Smooth muscle cell (in vitro differentiated cells): ENCODE results near the gene ZNF277. TPM values are rescaled to one million over a fixed set of nuclear protein-coding genes. Genes with fewer than 3 reads are reported as not detected.

Experiments
- DNase-seq: peaks from one replicate; lab custom pipeline; 2025; ENCODE audit not compliant: unreplicated experiment; lab: John Stamatoyannopoulos, UW
- H2AFZ ChIP-seq: fragments of 200-600 bp; sonication (generic); 2 replicates; pipeline ENCODE4 v1.6.0; 2016; ENCODE audit warnings: antibody characterized with exemption, low read depth, mild to moderate bottlenecking
- H3F3A ChIP-seq: fragments of 200-600 bp; sonication (generic); 2 replicates; pipeline ENCODE4 v1.6.0; 2017; ENCODE audit warnings: antibody characterized with exemption, low read depth
- H3K27ac ChIP-seq: fragments of 200-600 bp; sonication (generic); 2 replicates; pipeline ENCODE4 v1.5.1; 2016; ENCODE audit warnings: low read depth, mild to moderate bottlenecking
- H3K27me3 ChIP-seq: fragments of 200-600 bp; sonication (generic); 2 replicates; pipeline ENCODE4 v1.6.1; 2016; ENCODE audit warnings: low read depth, mild to moderate bottlenecking
- H3K36me3 ChIP-seq: fragments of 200-600 bp; sonication (generic); 2 replicates; pipeline ENCODE4 v1.5.1; 2016; ENCODE audit warnings: low read depth
- H3K4me1 ChIP-seq: fragments of 200-600 bp; sonication (generic); 2 replicates; pipeline ENCODE4 v1.5.1; 2016; ENCODE audit warnings: low read depth
- H3K4me2 ChIP-seq: fragments of 200-600 bp; sonication (generic); 2 replicates; pipeline ENCODE4 v1.6.0; 2016; ENCODE audit warnings: mild to moderate bottlenecking
- H3K4me3 ChIP-seq: fragments of 200-600 bp; sonication (generic); 2 replicates; pipeline ENCODE4 v1.5.1; 2016; ENCODE audit warnings: mild to moderate bottlenecking
- H3K79me2 ChIP-seq: fragments of 200-600 bp; sonication (generic); 2 replicates; pipeline ENCODE4 v1.6.0; 2016; ENCODE audit warnings: low read depth, mild to moderate bottlenecking
- H3K9ac ChIP-seq: fragments of 200-600 bp; sonication (generic); 2 replicates; pipeline ENCODE4 v1.6.0; 2016; ENCODE audit warnings: low read depth
- H3K9me3 ChIP-seq: fragments of 200-600 bp; sonication (generic); replicated peaks from 2 replicates; pipeline ENCODE4 v1.5.1; 2016; ENCODE audit warnings: low read depth
- H4K20me1 ChIP-seq: fragments of 200-600 bp; sonication (generic); 2 replicates; pipeline ENCODE4 v1.6.0; 2016; ENCODE audit warnings: low read depth
- CTCF ChIP-seq: fragments of 200-600 bp; sonication (generic); IDR thresholded peaks from 2 replicates; pipeline ENCODE4 v1.5.1; 2017; ENCODE audit warnings: borderline replicate concordance, mild to moderate bottlenecking, antibody characterized with exemption; ENCODE audit not compliant: insufficient read depth, poor library complexity, severe bottlenecking
- WGBS: methylation state at CpG from one replicate; pipeline ENCODE4 v1.1.7; 2016; ENCODE audit warnings: low lambda C conversion rate; 5-methylcytosine and 5-hydroxymethylcytosine counted together
- polyA plus RNA-seq: library from polyadenylated mRNA; unstranded; fragments of >200 nt; fragmentation: Nextera tagmentation; extraction: Ambion mirVana; gene quantifications from 2 replicates; pipeline ENCODE4 v1.2.1, GENCODE V29; 2016
- total RNA-seq: library from RNA; depleted of rRNA; stranded (reverse); fragments of >200 nt; gene quantifications from 2 replicates; pipeline ENCODE4 v1.2.3, GENCODE V29; 2014

ZNF277 gene
- total and polyA plus RNA-seq, 2 experiments from 2014 or later: 8.4 to 28.0 TPM

GRCh38 chr7:112192236-112193154 is 14.0 kb upstream of the ZNF277 start:
- no peak overlapping the region for H3K4me3 ChIP-seq
- H2AFZ ChIP-seq: no peak overlapping the region
- H3K4me1 ChIP-seq: no peaks in the 10 kb centered on the region
- no peak overlapping the region for H3K4me2 ChIP-seq
- 72% methylated on average over 4 of the region's 4 CpGs for WGBS
- peaks cover 37% of the 10 kb centered on the region for H4K20me1 ChIP-seq
- DNase-seq: no peak
- H3K79me2 ChIP-seq: peaks cover 46% of the 10 kb centered on the region
- no peaks in the 10 kb centered on the region for H3F3A ChIP-seq
- H3K36me3 ChIP-seq: no peaks in the 10 kb centered on the region
- no peaks in the 10 kb centered on the region for H3K27me3 ChIP-seq
- H3K9ac ChIP-seq: no peak overlapping the region
- TF ChIP-seq CTCF: no peak
- H3K9me3 ChIP-seq: no peaks in the 10 kb centered on the region
- no peak overlapping the region for H3K27ac ChIP-seq

- no peak overlapping the region for H3K4me2 ChIP-seq
- peaks cover 36% of the 10 kb centered on the region for H4K20me1 ChIP-seq
- no peak overlapping the region for H2AFZ ChIP-seq
- no peak overlapping the region for H3K27ac ChIP-seq
- H3K9ac ChIP-seq: no peak overlapping the region
- no peak overlapping the region for H3K4me3 ChIP-seq
- peaks cover 44% of the 10 kb centered on the region for H3K79me2 ChIP-seq
- H3K4me1 ChIP-seq: no peaks in the 10 kb centered on the region
- no peaks in the 10 kb centered on the region for H3K27me3 ChIP-seq
- H3F3A ChIP-seq: no peaks in the 10 kb centered on the region
- no peaks in the 10 kb centered on the region for H3K36me3 ChIP-seq
- no peak for TF ChIP-seq CTCF
- no peaks in the 10 kb centered on the region for H3K9me3 ChIP-seq
- no peak for DNase-seq
Observed at GRCh38 chr7:112193915-112194502, 12.5 kb upstream of the ZNF277 start.

GRCh38 chr7:112195717-112196116 is 10.8 kb upstream of the ZNF277 start:
- TF ChIP-seq CTCF: no peak
- Histone ChIP-seq H4K20me1 (peaks cover 38% of the 10 kb centered on the region), H3K27me3 (no peaks in the 10 kb centered on the region), H3K27ac (no peak overlapping the region), H3K36me3 (no peaks in the 10 kb centered on the region), H3K4me2 (no peak overlapping the region), H3K4me1 (no peaks in the 10 kb centered on the region), H3K4me3 (no peak overlapping the region), H3K9me3 (no peaks in the 10 kb centered on the region), H3F3A (no peaks in the 10 kb centered on the region), H2AFZ (no peak overlapping the region), H3K9ac (no peak overlapping the region), H3K79me2 (peaks cover 59% of the 10 kb centered on the region)
- no peak for DNase-seq
- WGBS: 92% methylated on average over 5 of the region's 5 CpGs
